Measurements from ENCODE around the gene STYXL1.

DNA sequence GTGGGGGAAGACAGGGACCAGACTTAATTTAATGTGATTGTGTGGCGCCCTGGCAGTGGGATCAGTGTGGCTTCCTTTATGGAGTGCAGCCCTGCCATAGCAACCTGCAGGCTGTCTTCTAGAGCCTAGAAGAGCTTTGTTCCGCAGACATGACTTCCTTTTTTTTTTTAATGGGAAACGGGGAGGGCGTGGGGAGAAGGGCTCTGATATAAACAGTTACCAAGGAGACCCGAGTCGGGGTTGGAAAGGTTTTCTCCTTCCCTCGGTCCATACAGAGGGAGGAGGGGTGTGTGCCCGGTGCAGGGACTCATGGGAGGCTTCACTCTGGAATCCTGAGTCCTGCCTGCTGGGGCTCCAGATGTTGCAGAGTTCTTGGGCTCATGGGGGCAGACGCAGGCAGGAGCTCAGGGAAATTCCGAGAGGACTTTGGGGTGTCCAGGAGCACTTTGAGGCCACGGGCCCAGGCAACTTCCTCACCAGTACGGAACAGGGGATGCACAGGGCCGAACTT, 80.3 kb downstream of the STYXL1 start:
- TF ChIP-seq, protein P1, sequence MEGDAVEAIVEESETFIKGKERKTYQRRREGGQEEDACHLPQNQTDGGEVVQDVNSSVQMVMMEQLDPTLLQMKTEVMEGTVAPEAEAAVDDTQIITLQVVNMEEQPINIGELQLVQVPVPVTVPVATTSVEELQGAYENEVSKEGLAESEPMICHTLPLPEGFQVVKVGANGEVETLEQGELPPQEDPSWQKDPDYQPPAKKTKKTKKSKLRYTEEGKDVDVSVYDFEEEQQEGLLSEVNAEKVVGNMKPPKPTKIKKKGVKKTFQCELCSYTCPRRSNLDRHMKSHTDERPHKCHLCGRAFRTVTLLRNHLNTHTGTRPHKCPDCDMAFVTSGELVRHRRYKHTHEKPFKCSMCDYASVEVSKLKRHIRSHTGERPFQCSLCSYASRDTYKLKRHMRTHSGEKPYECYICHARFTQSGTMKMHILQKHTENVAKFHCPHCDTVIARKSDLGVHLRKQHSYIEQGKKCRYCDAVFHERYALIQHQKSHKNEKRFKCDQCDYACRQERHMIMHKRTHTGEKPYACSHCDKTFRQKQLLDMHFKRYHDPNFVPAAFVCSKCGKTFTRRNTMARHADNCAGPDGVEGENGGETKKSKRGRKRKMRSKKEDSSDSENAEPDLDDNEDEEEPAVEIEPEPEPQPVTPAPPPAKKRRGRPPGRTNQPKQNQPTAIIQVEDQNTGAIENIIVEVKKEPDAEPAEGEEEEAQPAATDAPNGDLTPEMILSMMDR (IDR thresholded peaks at IDR 0.05; ENCODE audit: low read depth, low read length, missing input control), result no peak
- TF ChIP-seq GABPA (IDR thresholded peaks at IDR 0.05 in 1 of 2, conservative IDR thresholded peaks at IDR 0.05 in 1 of 2) (no peak), EGR1 (IDR thresholded peaks at IDR 0.05; ENCODE audit: low read depth in 2 of 2) (no peak)

Data from liver (tissue), 3 donors.